HG03558 (cell line): ENCODE results near the gene PLCB3.

Source experiments
- ATAC-seq: cut with Tn5 transposase; IDR thresholded peaks from one replicate; pipeline ENCODE4 v1.9.1; 2021; ENCODE audit warnings: moderate number of reproducible peaks; ENCODE audit not compliant: unreplicated experiment; ENCODE audit errors: extremely low read depth

Gene PLCB3

DNA sequence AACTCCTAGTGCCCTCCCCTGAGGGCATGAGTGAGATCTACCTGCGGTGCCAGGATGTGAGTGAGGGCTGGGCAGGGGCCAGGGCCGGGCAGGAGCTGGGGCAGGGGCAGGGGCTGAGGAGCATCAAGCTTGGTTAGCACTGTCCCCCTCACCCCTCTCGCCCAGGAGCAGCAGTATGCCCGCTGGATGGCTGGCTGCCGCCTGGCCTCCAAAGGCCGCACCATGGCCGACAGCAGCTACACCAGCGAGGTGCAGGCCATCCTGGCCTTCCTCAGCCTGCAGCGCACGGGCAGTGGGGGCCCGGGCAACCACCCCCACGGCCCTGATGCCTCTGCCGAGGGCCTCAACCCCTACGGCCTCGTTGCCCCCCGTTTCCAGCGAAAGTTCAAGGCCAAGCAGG, 31.1 kb upstream of the PLCB3 start:
- ATAC-seq: no peak

DNA sequence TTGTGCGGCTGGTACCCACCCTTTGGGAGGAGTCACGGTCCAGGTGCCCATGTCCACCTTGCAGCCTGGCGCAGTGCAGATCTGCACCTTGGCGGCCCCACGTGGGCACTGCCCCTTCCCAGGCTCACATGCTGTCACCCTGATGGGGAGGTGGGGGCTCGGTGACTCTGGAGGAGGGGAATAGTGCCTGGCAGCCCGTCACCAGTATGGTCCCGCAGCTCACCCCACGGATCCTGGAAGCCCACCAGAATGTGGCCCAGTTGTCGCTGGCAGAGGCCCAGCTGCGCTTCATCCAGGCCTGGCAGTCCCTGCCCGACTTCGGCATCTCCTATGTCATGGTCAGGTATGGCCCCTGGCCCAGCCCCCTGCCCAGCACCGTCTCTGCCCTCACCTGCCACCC, 30.5 kb upstream of the PLCB3 start:
- no peak for ATAC-seq

DNA sequence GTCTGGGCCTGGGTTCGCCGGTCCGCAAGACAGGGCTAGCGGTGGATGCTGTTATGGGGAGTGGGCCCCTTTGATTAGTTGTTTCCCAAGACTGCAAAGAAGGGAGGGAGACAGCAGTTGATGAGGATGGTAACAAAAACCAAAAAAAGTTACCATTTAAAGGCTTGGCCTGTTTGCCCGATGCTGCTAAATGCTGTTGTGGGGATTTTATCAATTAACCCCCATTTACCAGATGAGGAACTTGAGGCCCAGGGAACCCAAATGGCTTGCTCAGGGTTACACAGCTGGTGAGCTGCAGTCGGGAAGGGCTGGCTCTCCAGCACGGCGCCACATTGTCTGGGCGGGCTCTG, 28.7 kb upstream of the PLCB3 start:
- no peak for ATAC-seq

DNA sequence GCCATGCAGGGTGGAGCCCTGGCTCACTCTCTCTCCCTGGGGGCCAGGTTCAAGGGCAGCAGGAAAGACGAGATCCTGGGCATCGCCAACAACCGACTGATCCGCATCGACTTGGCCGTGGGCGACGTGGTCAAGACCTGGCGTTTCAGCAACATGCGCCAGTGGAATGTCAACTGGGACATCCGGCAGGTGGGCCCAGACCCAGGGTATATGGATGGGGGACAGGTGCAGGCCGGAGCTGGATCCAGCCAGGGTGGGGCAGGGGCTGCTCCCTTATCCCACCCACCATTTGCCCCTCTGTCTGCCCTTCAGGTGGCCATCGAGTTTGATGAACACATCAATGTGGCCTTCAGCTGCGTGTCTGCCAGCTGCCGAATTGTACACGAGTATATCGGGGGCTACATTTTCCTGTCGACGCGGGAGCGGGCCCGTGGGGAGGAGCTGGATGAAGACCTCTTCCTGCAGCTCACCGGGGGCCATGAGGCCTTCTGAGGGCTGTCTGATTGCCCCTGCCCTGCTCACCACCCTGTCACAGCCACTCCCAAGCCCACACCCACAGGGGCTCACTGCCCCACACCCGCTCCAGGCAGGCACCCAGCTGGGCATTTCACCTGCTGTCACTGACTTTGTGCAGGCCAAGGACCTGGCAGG, 28.2 kb upstream of the PLCB3 start:
- ATAC-seq: no peak

DNA sequence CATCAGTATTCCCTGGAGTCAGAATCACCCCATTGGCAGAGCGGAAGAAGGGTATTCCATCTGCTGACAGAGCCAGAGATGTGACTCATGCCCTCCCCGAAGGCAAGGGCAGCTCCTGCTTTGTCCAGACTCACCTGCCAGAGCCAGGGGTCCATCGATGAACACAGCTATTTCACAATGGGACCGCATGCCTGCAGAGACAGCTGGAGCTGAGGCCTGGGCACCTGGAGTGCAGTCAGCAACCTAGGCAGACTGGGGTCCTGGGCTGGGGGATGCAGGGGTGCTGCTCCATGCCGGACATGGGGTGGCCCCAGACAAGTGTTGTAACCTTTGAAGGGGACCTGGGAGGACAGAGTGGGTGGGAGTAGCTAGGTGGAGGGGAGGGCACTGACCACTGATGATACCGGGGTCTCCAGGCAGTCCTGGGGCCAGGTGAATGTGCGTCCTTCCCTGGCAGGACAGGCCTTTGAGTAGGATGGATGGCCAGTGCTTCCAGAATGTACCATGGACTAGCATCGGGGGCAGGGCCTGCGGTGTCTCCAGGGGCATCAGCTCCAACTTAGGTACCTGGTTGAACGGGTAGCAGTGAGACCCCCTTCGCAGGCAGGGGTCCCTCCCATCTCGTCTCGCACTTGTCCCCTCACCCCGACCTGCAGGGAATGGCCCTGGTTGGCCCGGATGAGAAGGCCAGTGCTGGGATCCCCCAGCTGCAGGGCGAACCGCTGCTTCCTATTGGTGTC, 27.0 kb upstream of the PLCB3 start:
- no peak for ATAC-seq

DNA sequence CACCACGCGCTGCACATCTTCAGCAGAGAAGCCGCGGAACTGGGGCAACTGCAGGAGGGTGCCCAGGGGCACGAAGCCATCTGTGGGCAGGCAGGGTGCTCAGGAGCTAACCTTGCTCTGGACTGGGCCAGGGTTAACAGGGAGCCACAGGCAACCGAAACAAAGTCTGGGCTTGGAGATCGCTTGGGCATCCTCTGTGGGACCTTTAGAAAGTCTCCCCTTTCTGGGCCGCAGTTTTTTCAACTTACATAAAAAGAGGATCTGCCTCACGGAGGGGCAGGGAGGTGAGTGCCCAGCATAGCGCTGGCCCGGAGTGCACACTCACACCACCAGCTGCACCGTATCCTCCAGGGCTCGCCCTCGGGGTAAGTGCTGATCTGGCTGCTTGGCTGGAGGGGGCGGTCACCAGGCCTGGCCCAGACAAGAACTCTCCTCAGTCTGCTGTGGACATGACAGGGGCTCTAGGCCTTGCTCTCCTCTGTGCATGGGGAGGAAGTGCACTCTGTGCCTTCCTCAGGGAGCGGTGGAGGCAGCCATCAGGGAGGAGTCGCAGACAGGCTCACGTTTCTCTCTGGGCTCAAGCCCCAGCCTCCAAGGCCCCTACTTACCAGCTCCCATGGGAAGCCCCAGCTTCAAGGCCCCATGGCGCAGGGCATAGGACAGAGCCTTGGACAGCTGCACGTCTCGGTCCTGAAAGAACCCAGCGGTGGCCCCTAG, 26.3 kb upstream of the PLCB3 start:
- no peak for ATAC-seq

DNA sequence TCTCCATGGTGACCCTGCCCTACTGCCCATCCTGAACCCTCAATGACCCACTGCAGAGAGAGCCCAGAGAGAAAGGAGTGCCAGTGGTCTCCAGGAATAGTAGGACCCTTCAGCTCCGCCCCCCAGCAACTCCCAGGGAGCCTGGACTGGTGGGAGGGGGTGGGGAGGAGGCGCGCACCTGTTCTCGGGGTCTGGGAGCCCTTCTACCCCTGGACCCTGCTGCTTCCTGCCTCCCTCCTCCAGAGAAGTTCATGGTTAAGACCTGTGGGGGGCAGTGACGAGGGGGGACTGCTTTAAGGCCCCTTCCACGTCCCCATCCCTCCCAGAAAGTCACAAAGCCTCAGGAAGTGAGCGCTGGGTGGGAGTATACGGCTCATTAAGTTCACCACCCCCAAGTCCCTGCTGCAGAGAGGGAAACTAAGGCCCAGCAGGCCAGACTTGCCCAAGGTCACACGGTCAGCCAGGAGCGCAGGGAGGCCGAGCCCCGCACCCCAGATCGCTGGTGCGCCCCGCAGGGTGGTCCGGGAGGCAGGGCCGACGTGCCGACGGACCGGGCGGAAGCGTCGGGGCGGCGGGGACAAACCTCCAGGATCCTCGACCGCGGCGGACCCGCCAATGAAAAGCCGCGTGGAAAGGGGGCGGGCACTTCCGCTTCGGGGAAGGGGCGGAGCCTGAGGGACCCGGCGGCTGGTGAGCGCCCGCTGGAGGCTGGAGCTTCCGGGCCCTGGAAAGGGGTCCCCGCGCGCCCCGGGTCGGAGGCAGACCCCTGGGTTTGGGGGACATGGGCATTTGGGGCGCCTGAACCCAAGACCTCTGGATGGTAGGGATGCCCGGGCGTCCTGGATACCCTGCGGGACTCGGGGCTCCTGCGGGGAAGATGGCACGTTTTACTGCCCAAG, 25.5 kb upstream of the PLCB3 start, which contains the start of the genes NUDT22 and TRPT1:
NUDT22 (plus strand) TSS at position 667 of the 899 bp plus-strand sequence. CDS start 379 bp downstream, outside the sequence.
TRPT1 (minus strand) TSS at position 579 of the 899 bp plus-strand sequence; CDS start at position 253, 326 bp downstream.
- no peak for ATAC-seq

DNA sequence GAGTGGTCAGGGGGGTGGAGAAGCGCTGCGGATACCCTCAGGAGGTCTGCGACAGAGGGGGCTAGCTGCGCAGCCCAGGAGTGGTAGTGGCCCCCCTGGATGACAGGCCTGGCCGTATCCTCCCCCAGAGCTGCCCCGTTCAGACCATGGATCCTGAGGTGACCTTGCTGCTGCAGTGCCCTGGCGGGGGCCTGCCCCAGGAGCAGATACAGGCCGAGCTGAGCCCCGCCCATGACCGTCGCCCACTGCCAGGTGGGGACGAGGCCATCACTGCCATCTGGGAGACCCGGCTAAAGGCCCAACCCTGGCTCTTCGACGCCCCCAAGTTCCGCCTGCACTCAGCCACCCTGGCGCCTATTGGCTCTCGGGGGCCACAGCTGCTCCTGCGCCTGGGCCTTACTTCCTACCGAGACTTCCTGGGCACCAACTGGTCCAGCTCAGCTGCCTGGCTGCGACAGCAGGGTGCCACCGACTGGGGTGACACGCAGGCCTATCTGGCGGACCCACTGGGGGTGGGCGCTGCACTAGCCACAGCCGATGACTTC, 24.8 kb upstream of the PLCB3 start:
- ATAC-seq: no peak

DNA sequence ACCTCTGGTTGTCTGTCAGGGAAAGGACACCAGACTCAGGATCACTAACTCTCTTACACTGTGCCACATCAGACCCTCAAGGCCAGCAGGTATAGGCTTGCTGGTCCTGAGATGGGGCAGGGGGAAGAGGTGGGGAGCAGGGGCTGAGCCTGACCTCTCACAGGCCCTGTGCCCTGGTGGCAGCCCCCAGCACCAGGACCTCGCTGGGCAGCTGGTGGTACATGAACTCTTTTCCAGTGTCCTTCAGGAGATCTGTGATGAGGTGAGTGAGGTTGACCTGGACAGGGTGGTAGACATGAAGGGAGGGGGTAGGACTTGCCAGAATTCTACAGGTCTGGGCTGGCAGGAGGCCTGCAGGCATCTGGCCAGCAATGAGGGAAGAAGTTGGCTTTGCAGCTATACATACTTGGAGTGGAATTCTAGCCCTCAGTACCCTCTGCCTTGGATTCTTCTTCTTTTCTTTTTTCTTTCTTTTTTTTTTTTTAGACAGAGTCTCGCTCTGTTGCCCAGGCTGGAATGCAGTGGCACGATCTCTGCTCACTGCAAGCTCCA, 23.8 kb upstream of the PLCB3 start:
- no peak for ATAC-seq

DNA sequence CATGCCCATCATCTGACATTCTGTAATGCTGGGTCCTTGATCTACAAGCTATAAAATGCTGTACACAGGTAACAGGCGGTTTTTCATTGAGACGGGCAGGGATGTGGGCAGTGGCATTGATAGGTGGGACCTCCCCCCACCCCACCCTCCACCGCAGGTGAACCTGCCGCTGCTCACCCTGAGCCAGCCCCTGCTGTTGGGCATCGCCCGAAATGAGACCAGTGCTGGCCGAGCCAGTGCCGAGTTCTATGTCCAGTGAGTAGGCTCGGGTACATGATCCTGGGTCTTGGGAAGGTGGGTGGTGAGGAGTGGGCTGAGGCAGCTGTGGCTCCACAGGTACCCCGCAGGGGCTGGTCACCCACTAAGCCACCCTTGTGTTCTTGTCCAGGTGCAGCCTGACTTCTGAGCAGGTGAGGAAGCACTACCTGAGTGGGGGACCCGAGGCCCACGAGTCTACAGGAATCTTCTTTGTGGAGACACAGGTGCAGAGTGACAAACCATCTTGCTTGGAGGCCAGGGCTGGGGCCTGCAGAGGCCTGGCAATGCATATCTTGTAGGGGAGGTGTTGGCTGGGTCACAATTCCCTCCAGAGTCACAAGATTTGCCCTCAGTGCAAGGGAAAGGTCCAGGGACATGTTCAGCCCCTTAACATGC, 22.1 kb upstream of the PLCB3 start:
- no peak for ATAC-seq

DNA sequence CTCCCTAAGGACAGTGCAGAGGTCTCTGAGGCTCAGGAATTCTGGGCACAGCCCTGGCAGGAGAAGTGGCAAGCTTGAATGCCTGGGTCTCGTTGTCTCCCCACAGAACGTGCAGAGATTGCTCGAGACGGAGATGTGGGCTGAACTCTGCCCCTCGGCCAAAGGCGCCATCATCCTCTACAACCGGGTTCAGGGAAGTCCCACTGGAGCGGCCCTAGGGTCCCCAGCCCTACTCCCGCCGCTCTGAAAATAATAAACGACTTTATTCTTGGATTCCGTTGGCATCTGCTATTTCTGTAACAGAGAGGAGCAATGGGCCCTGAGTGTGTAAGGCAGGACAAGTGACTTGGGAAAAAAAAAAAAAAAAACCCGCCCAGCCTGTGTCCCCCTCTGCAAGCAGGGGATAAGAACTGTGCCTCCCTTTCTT, 21.6 kb upstream of the PLCB3 start:
- ATAC-seq: no peak

DNA sequence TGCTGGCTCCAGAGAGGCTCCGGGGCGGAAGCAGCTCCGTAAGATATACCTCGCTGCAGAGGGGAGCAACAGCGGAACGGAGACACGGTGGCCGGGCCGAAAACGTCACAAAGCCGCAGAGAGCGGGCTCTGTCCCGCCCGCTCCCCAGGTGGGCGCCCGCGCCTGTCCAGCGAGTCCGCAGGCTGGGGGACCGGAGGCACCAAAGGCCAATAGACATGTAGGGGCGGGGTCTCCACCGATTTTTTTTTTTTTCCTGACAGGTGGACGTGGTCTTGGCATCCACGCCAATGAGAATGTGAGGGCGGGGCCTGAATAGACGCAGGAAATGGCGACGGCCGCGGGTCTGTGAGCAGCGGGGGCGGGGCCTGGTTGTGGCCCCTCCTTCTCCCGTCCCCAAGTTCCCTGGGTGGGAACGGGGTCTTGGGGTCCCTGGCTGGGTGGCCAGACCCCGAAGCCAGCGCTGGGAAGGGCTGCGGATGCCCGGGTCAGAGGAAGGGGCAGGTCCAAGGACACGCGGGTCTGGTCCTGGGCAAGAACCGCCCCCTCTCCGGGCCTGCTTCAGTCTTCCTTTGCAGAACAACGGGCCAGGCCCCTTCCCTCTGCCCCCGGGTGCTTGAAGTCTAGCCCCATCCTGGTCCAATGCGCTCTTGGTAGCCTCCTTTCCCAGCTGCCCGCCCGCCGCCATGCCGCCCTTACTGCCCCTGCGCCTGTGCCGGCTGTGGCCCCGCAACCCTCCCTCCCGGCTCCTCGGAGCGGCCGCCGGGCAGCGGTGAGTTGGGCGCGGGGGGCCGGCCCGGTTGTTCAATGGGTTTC, 21.0 kb upstream of the PLCB3 start, which contains the start of gene DNAJC4:
DNAJC4 (plus strand) TSS at position 378 of the 814 bp plus-strand sequence; CDS start at position 685, 307 bp downstream.
- no peak for ATAC-seq

DNA sequence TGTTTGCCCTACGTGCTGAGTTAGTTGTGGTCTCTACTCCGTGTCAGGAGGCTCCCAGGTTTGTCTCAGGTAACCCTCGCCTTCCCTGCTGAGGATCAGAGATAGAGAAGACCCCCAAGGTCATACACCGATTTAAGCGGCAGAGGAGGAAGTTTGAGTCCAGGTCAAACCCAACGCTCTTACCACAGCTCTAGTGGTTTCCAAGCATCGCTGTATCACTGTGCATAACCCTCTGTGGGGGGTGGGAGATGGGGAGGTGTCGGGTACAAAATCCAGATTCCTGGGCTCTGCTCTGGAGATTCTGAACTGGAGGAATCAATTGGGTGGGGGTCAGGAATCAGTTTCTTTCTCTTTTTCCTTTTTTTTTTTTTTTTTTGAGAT, 20.4 kb upstream of the PLCB3 start:
- ATAC-seq: no peak

DNA sequence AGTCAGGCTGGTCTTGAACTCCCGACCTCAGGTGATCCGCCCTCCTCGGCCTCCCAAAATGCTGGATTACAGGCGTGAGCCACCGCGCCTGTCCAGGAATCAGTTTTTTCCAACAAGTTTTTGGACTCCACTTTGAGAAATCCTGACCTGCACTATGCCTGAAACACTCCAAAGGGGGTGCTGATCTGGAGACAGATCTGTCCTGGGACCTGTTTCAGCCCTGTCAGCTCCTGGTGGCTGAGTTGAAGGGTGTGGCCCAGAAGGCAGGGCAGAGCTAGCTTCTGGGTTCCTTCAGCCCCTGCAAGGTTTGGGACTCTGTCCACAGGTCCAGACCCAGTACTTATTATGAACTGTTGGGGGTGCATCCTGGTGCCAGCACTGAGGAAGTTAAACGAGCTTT, 19.8 kb upstream of the PLCB3 start:
- no peak for ATAC-seq

DNA sequence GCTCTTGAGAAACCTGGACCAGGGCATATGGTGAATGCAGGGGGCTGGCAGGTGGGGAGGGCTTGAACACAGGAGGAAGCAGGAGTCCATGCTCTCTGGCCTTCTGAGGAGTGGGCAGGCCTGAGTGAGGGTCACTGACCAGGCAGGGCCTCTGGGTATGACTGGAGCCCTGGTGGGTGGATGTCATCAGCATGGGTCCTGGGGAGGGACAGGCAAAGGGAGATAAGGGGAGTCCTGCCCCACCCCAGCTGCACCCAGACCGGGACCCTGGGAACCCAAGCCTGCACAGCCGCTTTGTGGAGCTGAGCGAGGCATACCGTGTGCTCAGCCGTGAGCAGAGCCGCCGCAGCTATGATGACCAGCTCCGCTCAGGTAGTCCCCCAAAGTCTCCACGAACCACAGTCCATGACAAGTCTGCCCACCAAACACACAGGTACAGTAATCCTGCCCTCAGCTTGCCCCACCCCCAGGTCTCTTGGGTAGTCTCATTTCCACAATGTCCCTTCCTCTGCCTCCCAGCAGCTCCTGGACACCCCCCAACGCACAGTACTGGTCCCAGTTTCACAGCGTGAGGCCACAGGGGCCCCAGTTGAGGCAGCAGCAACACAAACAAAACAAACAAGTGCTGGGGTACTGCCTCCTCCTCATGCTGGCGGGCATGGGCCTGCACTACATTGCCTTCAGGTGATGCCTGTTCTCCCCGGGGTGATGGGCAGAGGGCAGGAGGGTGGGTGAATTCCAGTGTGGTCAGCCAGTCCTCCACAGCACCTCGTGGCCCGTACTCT, 19.0 kb upstream of the PLCB3 start:
- no peak for ATAC-seq

DNA sequence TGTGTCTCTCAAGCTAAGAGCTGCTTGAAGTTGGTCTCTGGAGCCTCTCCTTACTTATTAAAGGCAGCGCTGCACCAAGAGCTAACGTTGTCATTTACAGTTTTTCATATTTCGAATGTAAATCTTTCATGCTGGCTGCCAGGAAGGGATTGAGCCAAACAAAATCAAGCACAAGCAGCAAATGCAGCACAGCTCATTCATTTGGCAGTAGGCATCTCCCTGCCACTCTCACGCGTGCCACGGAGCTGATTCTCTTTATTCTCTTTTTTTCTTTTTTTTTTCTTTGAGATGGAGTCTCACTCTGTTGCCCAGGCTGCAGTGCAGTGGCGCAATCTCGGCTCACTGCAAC, 18.4 kb upstream of the PLCB3 start:
- no peak for ATAC-seq

DNA sequence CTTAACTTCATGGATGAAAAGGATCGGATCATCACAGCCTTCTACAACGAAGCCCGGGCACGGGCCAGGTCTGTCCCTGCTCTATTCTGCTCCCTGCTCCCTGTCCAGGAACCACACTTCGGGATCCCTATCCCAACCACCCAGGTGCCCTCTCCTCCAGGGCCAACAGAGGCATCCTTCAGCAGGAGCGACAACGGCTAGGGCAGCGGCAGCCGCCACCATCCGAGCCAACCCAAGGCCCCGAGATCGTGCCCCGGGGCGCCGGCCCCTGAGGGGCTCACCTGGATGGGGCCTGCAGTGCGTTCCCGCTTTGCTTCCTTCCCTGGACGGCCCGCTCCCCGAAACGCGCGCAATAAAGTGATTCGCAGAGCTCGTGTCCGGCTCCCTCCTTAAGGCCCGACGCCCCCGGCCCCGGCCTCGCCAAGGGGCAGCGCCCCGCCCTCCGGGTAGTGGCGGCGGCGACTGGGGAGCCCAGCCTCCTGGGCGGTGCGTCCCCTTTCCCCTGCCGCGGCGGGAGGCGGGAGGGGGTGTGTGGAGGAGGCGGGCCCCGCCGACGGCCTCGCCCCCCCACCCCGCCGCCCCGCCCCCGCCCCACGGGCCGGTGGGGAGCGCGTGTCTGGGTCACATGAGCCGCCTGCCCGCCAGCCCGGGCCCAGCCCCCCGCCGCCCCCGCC, 17.3 kb upstream of the PLCB3 start, which contains the start of gene VEGFB:
VEGFB (plus strand) TSS at position 672 of the 674 bp plus-strand sequence. CDS start 250 bp downstream, outside the sequence.
- no peak for ATAC-seq
